PFSK-1 (cell line): ENCODE measurements around the gene KNOP1.

Source experiments
- FOXP2 ChIP-seq: optimal IDR thresholded peaks from 2 replicates; pipeline ENCODE3; 2011; ENCODE audit warnings: borderline replicate concordance, control low read depth, inconsistent platforms; ENCODE audit not compliant: insufficient read depth; ENCODE audit errors: extremely low read length, extremely low read depth
- REST ChIP-seq, 2 experiments: IDR thresholded peaks; 2 replicates each; pipeline versions ENCODE4 v1.6.1 to v1.8.0; 2011 to 2012; ENCODE audit warnings: low read depth in 2 of 2, low read length in 2 of 2, control low read depth in 1 of 2, inconsistent platforms in 1 of 2, mild to moderate bottlenecking in 1 of 2, moderate library complexity in 1 of 2; ENCODE audit not compliant: insufficient read depth in 1 of 2

DNA sequence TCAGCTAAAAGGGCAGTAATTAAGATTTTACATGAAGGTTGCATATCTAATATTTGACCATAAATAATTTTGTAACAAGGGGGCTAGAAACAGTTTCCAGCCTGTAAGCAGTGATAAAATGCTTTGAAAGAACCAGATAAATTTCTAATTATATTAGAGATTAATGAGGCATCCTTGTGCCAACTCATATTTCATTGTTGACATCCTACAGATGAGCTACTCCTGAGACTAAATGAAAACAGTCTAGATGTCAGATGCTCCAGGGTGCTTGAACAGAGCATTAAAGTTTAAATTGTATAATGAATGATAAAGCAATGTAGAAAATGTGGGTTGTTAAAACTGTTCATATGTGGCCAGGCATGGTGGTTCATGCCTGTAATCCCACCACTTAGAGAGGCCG, 23.3 kb upstream of the KNOP1 start:
- TF ChIP-seq REST (IDR thresholded peaks at IDR 0.05; ENCODE audit: insufficient read depth in 1 of 2, low read depth in 2 of 2, low read length in 2 of 2) (no peak), FOXP2 (no peak)
